Measurements from ENCODE around the gene NEURL1B. TPM values are rescaled to one million over a fixed set of nuclear protein-coding genes. Genes with fewer than 3 reads are reported as not detected.

The NEURL1B gene, protein sequence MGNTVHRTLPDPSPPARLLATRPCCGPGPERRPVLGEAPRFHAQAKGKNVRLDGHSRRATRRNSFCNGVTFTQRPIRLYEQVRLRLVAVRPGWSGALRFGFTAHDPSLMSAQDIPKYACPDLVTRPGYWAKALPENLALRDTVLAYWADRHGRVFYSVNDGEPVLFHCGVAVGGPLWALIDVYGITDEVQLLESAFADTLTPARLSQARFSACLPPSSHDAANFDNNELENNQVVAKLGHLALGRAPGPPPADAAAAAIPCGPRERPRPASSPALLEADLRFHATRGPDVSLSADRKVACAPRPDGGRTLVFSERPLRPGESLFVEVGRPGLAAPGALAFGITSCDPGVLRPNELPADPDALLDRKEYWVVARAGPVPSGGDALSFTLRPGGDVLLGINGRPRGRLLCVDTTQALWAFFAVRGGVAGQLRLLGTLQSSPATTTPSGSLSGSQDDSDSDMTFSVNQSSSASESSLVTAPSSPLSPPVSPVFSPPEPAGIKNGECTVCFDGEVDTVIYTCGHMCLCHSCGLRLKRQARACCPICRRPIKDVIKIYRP
- total RNA-seq, result 10 to 100 TPM; 10.3 to 86.5 (median 17.8) TPM

DNA sequence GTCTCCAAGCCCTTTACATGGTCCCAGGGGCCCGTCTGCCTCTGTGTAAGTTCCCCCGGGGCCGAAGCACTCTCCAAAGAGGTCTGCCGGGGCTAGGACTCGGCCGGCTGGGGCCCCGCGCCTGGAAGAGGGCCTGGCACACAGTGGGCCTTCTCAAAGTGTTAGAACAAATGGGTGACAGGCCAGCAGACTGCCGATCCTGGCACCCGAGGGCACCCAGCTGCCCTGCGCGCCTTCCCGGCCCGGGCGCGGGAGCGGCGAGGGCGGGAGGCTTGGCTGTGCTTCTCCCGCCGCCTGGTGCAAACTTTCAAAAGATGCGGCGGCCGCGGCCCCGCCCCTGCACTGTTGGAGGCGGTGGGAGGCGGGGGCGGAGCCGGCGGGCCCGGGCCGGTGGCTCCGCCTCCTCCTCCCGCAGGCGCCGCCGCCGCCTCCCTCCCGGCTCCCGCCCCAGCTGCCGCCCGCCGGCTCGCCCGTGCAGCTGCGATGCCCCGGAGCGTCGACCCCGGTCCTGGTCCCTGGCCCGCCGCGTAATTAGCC lies at the start of gene NEURL1B:
TSS of gene NEURL1B (plus strand) at position 442 of the 537 bp plus-strand sequence. CDS start 144 bp downstream, outside the sequence.
- DNase-seq (ENCODE audit: low spot score) (no peak), ATAC-seq (ENCODE audit: low FRiP score) (peak; percentile 75)
- TF ChIP-seq, protein P1, sequence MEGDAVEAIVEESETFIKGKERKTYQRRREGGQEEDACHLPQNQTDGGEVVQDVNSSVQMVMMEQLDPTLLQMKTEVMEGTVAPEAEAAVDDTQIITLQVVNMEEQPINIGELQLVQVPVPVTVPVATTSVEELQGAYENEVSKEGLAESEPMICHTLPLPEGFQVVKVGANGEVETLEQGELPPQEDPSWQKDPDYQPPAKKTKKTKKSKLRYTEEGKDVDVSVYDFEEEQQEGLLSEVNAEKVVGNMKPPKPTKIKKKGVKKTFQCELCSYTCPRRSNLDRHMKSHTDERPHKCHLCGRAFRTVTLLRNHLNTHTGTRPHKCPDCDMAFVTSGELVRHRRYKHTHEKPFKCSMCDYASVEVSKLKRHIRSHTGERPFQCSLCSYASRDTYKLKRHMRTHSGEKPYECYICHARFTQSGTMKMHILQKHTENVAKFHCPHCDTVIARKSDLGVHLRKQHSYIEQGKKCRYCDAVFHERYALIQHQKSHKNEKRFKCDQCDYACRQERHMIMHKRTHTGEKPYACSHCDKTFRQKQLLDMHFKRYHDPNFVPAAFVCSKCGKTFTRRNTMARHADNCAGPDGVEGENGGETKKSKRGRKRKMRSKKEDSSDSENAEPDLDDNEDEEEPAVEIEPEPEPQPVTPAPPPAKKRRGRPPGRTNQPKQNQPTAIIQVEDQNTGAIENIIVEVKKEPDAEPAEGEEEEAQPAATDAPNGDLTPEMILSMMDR (IDR thresholded peaks at IDR 0.05), result no peak

DNA sequence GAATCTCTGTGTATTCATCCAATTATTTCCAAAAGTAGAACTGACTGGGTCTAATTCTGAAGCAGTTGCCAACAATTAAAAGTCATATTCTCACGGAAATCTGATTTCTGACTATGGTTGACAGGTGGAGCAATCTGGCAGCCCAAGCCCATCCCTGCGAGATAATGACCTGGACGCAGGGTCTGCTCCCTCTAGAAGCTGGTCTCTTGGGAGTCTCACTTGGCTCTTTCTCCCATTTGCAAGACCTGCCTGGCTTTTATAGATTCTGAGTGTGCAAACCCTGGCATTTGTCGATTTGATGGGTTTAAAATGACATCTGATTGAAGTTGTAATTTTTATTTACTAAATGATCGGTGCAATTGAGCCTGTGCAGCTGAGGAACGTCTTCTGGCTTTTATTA lies 49.4 kb upstream of the NEURL1B start:
- DNase-seq (ENCODE audit: low spot score), result no peak
- no peak for ATAC-seq (ENCODE audit: low FRiP score)
- TF ChIP-seq, protein P1 (IDR thresholded peaks at IDR 0.05), result no peak

DNA sequence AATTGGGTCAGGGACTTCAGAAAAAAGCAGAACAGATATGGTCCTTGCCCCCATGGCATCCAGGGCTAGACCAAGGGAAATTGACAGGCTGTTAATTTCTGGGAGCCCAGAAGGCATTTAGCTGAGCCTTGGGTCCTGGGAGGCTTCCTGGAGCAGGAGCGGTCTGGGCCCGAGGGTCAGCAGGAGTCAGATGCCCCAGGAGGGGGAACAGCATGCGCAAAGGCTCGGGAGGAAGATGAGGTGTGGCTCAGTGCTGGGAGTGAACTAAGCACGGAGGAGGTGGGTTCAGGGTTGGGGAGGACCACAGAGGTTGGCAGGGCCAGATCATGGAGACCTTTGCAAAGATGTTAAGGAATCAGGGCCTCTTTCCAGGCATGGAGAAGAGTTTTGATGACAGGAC lies 48.2 kb upstream of the NEURL1B start:
- DNase-seq (ENCODE audit: low spot score), result no peak
- no peak for ATAC-seq (ENCODE audit: low FRiP score)
- TF ChIP-seq, protein P1 (IDR thresholded peaks at IDR 0.05), result no peak

DNA sequence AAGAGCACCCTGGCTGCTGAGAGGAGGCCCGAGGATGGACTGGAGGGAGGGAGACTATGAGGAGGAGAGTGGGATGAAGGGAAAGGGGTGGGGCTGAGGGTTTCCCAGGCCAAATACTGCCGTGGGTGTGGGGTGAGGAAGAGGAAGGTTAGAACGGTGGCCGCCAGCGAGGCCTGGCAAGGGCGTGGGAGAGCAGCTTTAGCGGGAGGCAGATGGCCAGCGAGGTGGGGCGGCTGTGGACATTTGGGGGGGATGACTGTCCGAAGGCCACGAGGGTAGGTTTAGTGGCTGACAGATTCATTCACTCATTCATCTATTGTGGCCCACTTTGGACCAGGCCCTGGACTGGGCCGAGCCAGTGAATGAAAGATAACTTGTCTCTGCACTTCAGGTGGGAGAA lies 47.8 kb upstream of the NEURL1B start:
- ATAC-seq (ENCODE audit: low FRiP score), result no peak
- TF ChIP-seq, protein P1 (IDR thresholded peaks at IDR 0.05), result no peak
- DNase-seq (ENCODE audit: low spot score), result no peak

DNA sequence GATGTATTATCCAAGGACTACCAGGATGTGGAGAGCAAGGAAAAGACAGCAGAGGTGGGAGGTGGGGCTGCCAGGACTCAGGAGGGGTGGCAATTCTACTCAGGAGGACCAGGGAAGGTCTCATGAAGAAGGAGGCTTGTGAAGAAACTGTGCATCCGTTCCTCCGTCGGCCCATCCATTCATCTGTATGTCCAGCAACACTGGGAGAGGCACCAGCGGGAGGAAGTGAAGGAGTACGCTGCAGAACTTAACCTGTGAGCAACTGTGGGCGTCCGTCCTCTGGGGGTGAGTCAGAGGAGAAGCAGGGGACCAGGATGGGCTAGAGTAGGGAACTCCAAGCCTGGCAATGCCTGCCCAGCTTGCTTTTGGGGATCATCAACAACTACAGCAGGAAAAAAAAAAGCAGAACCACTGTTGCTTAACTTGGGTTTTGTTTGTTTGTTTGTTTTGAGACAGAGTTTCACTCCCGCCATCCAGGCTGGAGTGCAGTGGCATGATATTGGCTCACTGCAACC lies 47.3 kb upstream of the NEURL1B start:
- TF ChIP-seq, protein P1 (IDR thresholded peaks at IDR 0.05), result no peak
- ATAC-seq (ENCODE audit: low FRiP score) (no peak), DNase-seq (ENCODE audit: low spot score) (no peak)

DNA sequence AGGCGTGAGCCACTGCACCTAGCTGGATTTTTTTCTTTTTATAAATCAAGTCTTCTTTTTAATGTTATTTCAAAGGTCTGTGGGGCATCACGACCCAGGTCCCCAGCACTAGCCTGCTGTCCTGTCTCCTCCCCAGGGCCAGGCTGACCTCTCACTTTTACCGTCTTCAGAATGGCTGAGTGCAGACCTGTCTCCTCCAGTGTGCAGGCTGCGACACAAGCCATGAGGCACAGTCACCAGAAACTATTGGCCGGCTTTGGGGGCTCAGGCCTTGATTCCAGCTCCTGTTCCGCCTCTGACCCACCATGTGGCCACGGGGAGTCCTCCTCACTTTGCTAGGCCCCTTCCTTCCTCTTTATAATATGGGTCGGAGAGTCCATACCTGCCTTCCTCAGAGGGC lies 46.6 kb upstream of the NEURL1B start:
- DNase-seq (ENCODE audit: low spot score) (no peak), ATAC-seq (ENCODE audit: low FRiP score) (no peak)
- TF ChIP-seq, protein P1 (IDR thresholded peaks at IDR 0.05), result no peak

Measured in omental fat pad (tissue), 4 donors.